Right cardiac atrium (tissue), 5 donors: Measurements from ENCODE around the gene TENM4. TPM values are rescaled to one million over a fixed set of nuclear protein-coding genes. Genes with fewer than 3 reads are reported as not detected.

Experiments used
- ATAC-seq, 2 donors: fragments of 200-7000 bp; cut with Tn5 transposase; one replicate each; pipeline versions ENCODE4 v1.8.0 to v1.9.1; 2020; ENCODE audit warnings: moderate library complexity in 2 of 2, mild to moderate bottlenecking in 1 of 2
- DNase-seq, 3 donors: peaks; one replicate each; pipeline ENCODE4 v3.0.0-alpha.2; 2020
- H3K27ac ChIP-seq: one replicate; pipeline ENCODE4 v1.5.1; 2013; ENCODE audit warnings: mild to moderate bottlenecking, low read length, control low read depth, moderate library complexity
- H3K27me3 ChIP-seq: one replicate; pipeline ENCODE4 v1.6.1; 2013; ENCODE audit not compliant: control insufficient read depth, insufficient read depth
- H3K4me1 ChIP-seq: one replicate; pipeline ENCODE4 v1.6.1; 2013; ENCODE audit warnings: low read length; ENCODE audit not compliant: control insufficient read depth, insufficient read depth
- H3K4me3 ChIP-seq: one replicate; pipeline ENCODE4 v1.5.1; 2013; ENCODE audit warnings: low read length, control low read depth
- H3K9me3 ChIP-seq: one replicate; pipeline ENCODE4 v1.6.1; 2013; ENCODE audit warnings: low read length; ENCODE audit not compliant: control insufficient read depth
- WGBS: extraction: QIAGEN DNeasy Blood & Tissue Kit; methylation state at CpG from one replicate; pipeline ENCODE4 v1.1.7; 2013; 5-methylcytosine and 5-hydroxymethylcytosine counted together
- intact Hi-C, 4 donors: fragments of 100-400 bp; cut with DNase I; formaldehyde crosslinking; loops; one replicate each; pipeline versions ENCODE4 v1.11.0 to v1.14.0; 2022 to 2023
- polyA plus RNA-seq: library from polyadenylated mRNA; stranded (reverse); fragments of 200-250 nt; gene quantifications from one replicate; pipeline ENCODE4 v1.2.3, GENCODE V29; 2013
- total RNA-seq, 4 donors: library from RNA; stranded (reverse); fragmentation: NEBNext Ultra II Directional; extraction: Animal tissue kit (Norgen Biotek cat#: 25700); gene quantifications; one replicate each; pipeline ENCODE4 v1.2.1, GENCODE V29; 2021
- donor health status: healthy with polysubstance abuse.
- donor health status: DM: no; HTN: yes; CAD: no.
- donor health status: DM: no; HTN: no; CAD: no.
- donor health status: DM: no; HTN: yes; CAD: no; lungs with severe emphysema.
- donor health status: DM: yes; HTN: yes; CAD: no.

TENM4 gene
- total and polyA plus RNA-seq, 5 donors = 0.26 to 2.3 (median 0.71) TPM

- no peaks in the 10 kb centered on the region for H3K4me1 ChIP-seq
- WGBS = 31% methylated on average over 9 of the region's 9 CpGs
- no peak overlapping the region for H3K27ac ChIP-seq
- ATAC-seq (peak; percentile 66 to 86), DNase-seq (no peak)
- no peaks in the 10 kb centered on the region for H3K27me3 ChIP-seq
- intact Hi-C loops = no loop called here
- H3K4me3 ChIP-seq = no peak overlapping the region
- H3K9me3 ChIP-seq = no peaks in the 10 kb centered on the region
Observed at GRCh38 chr11:79030448-79030847, 410.4 kb downstream of the TENM4 start.

- intact Hi-C loops = no loop called here
- H3K27me3 ChIP-seq = no peaks in the 10 kb centered on the region
- no peaks in the 10 kb centered on the region for H3K9me3 ChIP-seq
- DNase-seq (no peak), ATAC-seq (no peak)
- H3K4me3 ChIP-seq = no peak overlapping the region
- H3K4me1 ChIP-seq = no peaks in the 10 kb centered on the region
- 72% methylated on average over 1 of the region's 1 CpG for WGBS
- no peak overlapping the region for H3K27ac ChIP-seq
Observed at GRCh38 chr11:79028225-79028624, 412.6 kb downstream of the TENM4 start.

DNA sequence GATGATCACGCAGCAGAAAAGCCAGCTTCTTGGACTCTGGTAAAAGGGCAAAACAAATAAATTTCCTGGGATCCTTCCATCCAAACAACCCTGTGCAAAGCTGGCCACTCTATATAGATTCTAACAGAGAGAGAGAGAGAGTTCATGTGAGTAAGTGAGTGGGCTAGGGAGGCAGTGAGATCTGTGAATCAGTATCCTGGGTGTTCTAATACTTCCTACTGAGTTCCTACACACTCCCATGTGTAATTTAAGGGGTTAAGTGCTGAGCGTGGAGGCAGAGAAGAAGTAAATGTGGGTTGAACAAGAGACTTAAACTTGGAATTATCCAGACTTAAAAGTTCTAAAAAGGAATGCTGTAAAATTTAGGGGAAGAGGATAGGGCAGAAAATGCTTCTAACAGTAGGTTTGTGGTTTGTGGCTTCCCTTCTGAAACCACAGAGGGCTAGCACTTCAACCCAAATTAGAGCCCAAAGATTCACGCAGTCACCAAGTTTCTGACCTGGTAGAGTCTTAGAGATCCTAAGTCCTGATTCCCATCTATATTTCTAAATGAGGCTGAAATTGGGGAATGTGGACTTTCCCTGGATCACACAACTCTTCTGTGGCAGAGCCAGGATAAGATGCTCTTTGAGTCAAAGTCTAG is 413.9 kb downstream of the TENM4 start:
- H3K4me3 ChIP-seq = no peak overlapping the region
- no peaks in the 10 kb centered on the region for H3K27me3 ChIP-seq
- DNase-seq (no peak), ATAC-seq (no peak)
- no peak overlapping the region for H3K27ac ChIP-seq
- no peaks in the 10 kb centered on the region for H3K9me3 ChIP-seq
- intact Hi-C loops = no loop called here
- no peaks in the 10 kb centered on the region for H3K4me1 ChIP-seq
- WGBS = 76% methylated on average over 3 of the region's 3 CpGs

DNA sequence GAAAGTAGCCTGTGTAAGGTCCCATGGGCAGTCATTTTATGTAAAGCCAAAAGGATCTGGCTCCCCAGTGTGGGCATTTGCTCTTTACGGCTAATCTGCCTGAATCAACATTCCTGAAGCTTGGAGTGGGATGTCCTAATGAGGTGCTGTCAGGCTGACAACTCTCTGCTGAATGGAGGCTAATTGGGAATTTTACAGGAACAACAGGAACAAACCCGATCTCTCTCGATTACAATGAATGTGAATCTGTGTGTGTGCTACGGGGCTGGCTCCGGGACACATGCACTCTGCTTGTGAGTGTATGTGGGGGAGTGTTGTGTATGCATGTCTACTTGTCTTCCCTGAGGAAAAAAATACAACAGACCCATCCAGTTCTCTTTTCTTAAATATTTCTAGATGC is 415.2 kb downstream of the TENM4 start:
- intact Hi-C loops = no loop called here

DNA sequence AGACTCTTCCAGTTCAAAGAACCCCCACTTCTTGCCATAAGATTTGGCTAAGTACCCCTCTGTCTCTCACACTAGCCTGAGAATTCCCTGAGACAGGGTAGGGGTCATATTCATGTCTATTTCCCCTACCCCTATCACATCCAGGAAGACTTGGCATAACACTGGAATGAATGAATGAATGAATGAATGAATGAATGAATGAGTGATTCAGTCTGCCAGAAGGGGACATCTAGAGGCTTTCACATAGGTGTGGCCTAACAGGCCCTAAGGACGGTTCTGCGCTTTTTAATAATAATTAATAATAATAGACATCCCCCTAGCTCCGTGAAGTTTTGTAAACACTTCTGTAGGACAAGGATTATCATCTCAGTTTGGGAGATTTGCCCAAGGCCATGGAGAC is 415.7 kb downstream of the TENM4 start:
- DNase-seq (no peak), ATAC-seq (no peak)
- Histone ChIP-seq H3K9me3 (no peaks in the 10 kb centered on the region), H3K27me3 (no peaks in the 10 kb centered on the region), H3K4me3 (no peak overlapping the region), H3K4me1 (no peaks in the 10 kb centered on the region), H3K27ac (no peak overlapping the region)
- 73% methylated on average over 3 of the region's 3 CpGs for WGBS
- intact Hi-C loops = no loop called here

More for the DNA sequence above, 415.2 kb downstream of the TENM4 start:
- DNase-seq = no peak
- Histone ChIP-seq H3K4me3 (no peak overlapping the region), H3K27ac (no peak overlapping the region), H3K4me1 (no peaks in the 10 kb centered on the region), H3K9me3 (no peaks in the 10 kb centered on the region), H3K27me3 (no peaks in the 10 kb centered on the region)
- no peak for ATAC-seq
- 56% methylated on average over 5 of the region's 5 CpGs for WGBS

- peaks cover 2% of the 10 kb centered on the region for H3K4me1 ChIP-seq
- H3K4me3 ChIP-seq = no peak overlapping the region
- H3K27ac ChIP-seq = no peak overlapping the region
- ATAC-seq (no peak), DNase-seq (no peak)
- intact Hi-C loops = no loop called here
- 89% methylated on average over 5 of the region's 5 CpGs for WGBS
- no peaks in the 10 kb centered on the region for H3K9me3 ChIP-seq
- no peaks in the 10 kb centered on the region for H3K27me3 ChIP-seq
Observed at GRCh38 chr11:79022265-79022664, 418.6 kb downstream of the TENM4 start.

GRCh38 chr11:79021601-79022000 is 419.2 kb downstream of the TENM4 start:
- Histone ChIP-seq H3K9me3 (no peaks in the 10 kb centered on the region), H3K27ac (no peak overlapping the region), H3K4me3 (no peak overlapping the region), H3K4me1 (peaks cover 2% of the 10 kb centered on the region), H3K27me3 (no peaks in the 10 kb centered on the region)
- intact Hi-C loops = no loop called here
- no peak for ATAC-seq
- no peak for DNase-seq
- WGBS = 98% methylated on average over 1 of the region's 1 CpG

GRCh38 chr11:79019975-79020374 is 420.9 kb downstream of the TENM4 start:
- ATAC-seq (no peak), DNase-seq (no peak)
- intact Hi-C loops = no loop called here
- no peak overlapping the region for H3K4me3 ChIP-seq
- H3K27me3 ChIP-seq = no peaks in the 10 kb centered on the region
- 91% methylated on average over 4 of the region's 4 CpGs for WGBS
- no peaks in the 10 kb centered on the region for H3K9me3 ChIP-seq
- H3K27ac ChIP-seq = no peak overlapping the region
- H3K4me1 ChIP-seq = peaks cover 2% of the 10 kb centered on the region

DNA sequence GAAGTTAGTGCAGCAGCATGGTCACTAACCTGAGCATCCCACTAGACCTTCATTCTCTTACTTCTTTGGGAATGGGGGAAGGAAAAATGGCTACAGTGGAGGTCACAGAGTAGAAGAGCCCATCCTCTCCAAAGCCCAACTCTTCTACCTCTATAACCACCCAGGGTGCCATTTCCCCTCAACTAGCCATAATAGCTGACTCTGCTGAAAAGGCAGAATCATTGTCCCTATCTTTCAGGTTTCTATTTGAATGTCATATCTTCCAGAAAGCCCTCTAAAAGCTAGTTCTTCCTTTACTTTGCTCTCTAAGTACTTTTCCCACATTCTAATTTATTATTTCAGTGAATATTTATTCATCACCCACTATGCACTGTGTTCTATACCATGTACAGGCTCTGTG is 421.6 kb downstream of the TENM4 start:
- ATAC-seq (no peak), DNase-seq (no peak)
- Histone ChIP-seq H3K27ac (no peak overlapping the region), H3K27me3 (no peaks in the 10 kb centered on the region), H3K4me1 (peaks cover 2% of the 10 kb centered on the region), H3K9me3 (no peaks in the 10 kb centered on the region), H3K4me3 (no peak overlapping the region)
- intact Hi-C loops = no loop called here

DNA sequence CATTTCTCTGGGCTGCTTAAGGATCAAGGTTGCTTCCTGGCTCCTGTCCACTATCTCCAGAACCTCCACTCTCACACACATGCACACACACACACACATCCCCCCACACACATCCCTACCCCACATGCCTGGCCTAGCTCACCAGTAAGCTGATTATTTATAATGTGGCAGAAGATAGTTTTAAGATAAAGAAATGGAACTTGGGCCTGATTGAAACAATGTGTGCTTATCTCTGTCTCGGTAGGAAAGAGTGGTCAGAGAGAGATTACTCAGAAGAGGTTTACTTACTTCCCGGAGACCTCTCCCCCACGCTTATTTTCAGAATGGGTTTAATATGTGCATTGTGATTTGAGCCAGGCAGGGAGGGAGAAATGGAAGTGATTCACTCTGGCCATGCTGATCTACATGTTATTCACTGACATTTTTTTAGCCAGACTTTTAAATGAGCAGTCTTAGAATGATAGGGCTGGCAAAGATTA is 422.4 kb downstream of the TENM4 start:
- no peaks in the 10 kb centered on the region for H3K27me3 ChIP-seq
- peaks cover 2% of the 10 kb centered on the region for H3K4me1 ChIP-seq
- WGBS = 3% methylated on average over 3 of the region's 3 CpGs
- intact Hi-C loops = no loop called here
- H3K4me3 ChIP-seq = no peak overlapping the region
- peak; percentile 29 to 80 for ATAC-seq
- H3K9me3 ChIP-seq = no peaks in the 10 kb centered on the region
- no peak overlapping the region for H3K27ac ChIP-seq
- no peak for DNase-seq

GRCh38 chr11:79017811-79018210 is 423.0 kb downstream of the TENM4 start:
- no peaks in the 10 kb centered on the region for H3K27me3 ChIP-seq
- H3K4me3 ChIP-seq = no peak overlapping the region
- ATAC-seq = no peak
- H3K27ac ChIP-seq = no peak overlapping the region
- H3K4me1 ChIP-seq = peaks cover 2% of the 10 kb centered on the region
- DNase-seq = no peak
- H3K9me3 ChIP-seq = no peaks in the 10 kb centered on the region
- intact Hi-C loops = no loop called here

DNA sequence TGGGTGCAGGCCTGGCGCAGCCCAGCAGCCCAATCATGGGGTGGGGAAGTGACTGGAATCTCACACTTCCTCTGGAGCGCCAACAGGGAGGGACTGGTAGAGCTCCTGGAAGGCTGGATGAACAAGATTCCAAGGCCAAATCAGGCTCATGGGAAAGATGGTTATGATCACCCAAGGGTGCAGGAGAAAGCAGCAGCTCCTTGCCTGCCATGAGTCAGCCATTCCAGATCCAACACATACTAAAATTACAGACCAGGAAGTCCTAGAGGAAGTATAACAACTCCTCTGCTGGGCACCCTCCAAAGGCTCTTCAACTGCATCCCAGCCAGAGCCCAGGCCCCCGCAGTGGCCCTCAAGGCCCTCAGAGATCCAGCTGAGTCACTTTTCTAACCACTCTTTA is 427.3 kb downstream of the TENM4 start:
- Histone ChIP-seq H3K4me1 (peaks cover 2% of the 10 kb centered on the region), H3K27me3 (no peaks in the 10 kb centered on the region), H3K27ac (no peak overlapping the region), H3K4me3 (no peak overlapping the region), H3K9me3 (no peaks in the 10 kb centered on the region)
- ATAC-seq (no peak), DNase-seq (no peak)
- intact Hi-C loops = no loop called here
- 85% methylated on average over 3 of the region's 3 CpGs for WGBS
